SHP77 (cell line): ENCODE results near the gene STOML2.
A peak's percentile ranks its signal among the peaks of the same experiment; 100 is the strongest.

Experiments
- DNase-seq, 2 experiments: peaks; one replicate each; lab custom pipeline; 2025; lab: John Stamatoyannopoulos, UW

Gene STOML2

DNA sequence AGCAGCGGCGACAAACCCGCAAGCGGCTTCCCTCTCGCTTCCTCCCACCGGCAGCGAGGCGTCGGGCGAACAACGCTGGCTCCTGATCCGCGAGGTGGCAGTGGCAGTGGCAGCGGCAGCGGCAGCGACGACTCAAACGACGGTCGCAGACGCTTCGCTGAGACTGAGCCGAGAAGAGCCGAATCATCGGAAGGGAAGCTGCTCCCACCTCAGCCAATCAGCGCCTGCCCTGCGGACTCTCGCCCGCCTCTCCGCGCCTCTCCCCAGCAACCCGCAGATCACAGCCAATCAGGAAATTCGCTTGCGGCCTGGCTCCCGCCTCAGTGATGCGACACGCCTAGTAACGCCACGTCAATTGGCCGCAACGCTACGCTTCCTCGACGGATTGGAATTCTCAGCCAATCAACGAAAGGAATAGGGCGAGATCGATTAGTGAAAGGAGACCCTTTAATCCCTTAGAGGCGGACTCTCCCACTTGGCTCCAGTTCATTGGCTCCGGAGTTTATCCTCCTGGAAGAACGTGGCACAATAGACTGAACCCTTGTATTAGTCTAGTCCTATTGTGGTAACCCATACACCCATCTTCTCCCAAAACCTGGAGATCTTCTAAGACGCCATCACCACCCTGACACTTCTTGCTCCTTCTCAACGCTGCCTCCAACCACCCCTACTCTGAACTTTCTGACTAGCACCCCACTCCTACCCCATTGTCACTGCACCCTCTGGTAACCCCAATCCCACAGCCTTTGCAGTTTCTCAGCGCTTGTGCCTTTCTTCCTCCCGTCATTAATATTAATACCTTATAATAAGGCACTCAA, 30.3 kb downstream of the STOML2 start, which contains the start of gene VCP:
VCP (minus strand) TSS at position 165 of the 818 bp plus-strand sequence. CDS start 272 bp downstream, outside the sequence.
- peak; percentile 90 to 94 for DNase-seq

DNA sequence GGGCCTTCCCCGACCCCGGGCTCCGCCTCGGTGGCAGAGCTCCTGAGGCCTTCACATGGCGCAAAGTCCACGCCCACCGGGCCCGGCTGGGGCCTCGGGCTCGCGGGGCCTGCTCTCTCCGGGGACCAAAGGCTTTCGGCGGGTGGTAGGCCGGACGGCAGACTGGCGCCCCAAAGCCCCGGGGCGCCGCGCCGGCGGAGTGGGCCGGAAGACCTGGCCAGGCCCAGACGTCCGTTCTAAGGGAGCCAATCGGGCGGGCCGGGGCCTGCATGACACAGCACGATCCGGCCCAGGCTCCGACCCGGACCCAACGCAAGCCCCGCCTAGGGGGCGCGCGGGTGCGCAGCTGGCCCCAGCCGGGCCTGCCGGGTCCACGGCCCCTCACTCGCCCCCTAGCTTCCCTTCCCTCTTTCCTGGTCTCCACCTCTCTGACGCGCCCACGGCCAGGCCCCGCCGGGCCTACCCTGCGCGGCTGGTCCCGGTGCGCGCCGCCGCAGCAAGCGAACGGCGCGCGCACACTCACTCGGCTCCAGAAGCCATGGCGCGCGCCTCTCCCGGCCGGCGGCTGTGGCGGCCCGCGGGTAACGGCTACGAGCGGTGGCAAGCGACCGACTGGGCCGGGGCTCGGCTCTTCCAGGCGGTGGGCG, 31.0 kb downstream of the STOML2 start:
- peak; percentile 41 to 44 for DNase-seq

DNA sequence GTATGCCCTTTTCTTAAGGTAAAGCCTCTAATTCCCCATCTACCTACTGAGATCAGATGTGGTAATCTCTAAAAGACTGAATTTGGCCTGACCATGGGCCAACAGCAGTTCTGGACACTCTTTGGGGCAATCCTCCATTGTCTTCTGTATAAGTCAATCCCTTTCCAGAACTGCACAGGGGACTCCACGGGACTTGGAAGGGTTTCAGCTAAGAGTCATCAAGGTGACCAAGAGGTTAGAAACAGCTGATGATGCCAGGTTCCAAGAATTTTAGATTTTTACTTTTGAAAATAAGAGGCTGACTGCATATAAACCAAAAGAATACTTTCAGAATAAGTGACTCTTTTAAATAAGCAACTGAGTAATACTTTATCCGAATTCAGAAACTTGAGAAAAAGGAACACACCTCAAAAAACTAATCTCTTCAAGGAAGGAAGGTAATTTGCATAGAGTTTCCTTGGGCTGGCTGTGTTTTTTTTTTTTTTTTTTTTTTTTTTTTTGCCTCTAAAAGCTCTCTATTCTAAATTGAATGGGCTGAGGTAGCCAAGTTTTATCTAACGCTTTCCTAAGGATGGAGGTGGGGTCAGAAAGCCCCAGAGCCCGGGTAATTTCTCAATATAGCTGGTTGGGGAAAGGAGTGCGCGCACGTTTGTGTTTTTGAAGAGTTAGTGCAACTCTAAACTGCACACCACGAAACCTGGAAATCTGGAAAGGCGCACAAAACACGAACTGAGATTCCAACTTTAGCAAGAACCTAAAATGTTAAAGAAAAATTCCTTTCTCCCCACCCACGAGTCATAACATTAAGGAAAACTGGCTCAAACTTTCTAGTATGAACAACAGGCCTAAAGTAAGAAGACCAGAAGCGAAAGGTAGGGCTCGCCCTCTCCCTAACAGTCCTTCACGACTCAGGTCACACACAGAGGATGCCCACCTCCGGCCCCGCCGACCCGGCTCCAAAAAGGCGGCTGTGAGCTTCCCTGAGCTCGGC, 31.8 kb downstream of the STOML2 start:
- DNase-seq: no peak

DNA sequence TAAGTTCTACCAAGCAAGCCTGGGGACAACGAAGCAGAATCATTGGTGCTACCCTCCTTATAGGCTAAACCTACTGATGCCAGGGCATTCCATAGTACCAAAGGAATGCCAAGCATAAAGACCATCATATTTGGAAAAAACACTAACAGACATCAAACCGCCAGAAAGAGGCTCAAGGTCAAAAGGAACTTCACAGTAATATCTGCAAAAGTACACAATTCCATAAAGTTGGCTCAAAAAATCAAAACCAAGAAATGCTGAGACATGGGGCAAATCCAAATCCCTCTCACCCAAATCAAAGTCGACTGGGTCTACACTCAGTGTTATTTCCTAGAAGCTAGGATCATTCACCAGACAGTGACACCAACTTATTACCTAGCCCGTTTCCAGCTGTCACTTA, 33.9 kb downstream of the STOML2 start:
- DNase-seq: no peak

DNA sequence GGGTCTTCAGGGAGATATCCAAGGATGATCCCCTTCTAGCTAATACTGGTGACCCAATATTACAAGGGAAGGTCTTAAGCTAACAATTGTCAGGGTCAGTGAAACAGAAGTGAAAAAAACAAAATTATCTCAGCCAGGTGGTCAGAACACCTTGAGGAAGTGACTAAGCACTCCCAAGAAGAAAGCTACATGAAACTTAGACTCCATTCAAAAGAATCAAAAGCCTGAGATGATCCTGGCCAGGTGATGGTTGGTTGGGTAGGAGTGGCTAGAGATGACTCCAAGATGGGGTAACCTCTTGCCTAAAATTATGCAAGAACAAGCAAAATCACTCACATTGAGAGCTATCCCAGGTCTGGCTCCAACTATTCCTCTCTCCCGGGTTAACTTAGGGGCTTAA, 35.9 kb downstream of the STOML2 start:
- DNase-seq: no peak

DNA sequence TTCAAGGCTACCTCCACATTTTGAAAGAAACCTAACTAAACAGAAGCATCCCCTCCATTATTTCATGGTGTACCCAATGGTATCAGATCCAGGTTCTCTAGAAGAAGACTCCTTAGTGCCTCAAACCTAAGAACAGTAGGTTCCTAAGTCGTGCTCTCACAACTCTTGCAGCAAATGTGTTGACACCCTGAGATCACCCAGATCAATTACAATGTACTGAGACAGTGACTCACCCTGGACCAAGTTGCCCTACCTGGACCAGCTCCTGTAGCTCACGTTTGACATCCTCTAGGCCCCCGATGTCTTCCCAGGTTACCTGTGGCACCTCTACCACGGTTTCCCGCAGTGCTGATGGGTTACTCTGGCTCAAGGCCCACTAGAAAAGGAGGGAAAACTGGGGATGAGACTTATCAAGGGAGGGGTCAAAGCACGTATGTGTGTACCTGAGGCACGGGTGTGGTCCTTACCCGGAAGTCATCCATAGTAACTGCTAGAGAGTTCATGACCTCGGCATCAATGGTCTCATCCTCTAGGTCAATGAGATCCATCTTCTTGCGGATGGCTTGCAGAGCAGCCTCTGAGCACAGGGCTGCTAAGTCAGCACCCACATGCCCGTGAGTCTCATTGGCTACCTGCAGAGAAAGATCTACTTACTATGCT, 42.3 kb downstream of the STOML2 start:
- no peak for DNase-seq

DNA sequence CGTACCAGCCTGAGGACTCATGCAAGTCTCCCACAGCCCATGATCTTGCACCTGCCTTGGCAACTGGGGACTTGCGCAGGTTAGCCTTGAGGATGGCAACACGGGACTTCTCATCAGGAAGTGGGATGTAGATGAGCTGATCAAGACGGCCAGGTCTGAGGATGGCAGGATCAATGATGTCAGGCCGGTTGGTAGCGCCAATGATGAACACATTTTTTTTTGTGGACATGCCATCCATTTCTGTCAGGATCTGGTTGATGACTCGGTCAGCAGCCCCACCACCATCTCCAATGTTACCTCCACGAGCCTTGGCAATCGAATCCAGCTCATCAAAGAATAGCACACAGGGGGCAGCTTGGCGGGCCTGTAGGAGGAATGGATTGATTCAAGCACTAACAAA, 43.5 kb downstream of the STOML2 start:
- no peak for DNase-seq

DNA sequence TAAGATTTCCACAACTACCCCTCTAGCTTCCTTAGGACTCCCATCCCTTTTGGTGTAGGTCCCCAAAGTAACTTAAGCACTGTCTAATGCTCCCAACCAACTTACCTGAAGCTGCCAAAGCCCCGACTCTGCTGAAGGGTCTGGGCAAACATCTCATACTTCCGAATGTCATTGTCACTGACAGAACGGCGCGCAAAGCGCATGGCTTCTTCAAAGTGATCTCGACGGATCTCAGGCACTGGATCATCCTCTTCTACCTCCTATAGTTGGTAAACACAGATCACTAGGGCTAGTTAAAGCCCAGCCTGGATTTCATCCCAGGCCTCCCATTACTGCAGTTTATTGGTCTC, 45.7 kb downstream of the STOML2 start:
- no peak for DNase-seq

DNA sequence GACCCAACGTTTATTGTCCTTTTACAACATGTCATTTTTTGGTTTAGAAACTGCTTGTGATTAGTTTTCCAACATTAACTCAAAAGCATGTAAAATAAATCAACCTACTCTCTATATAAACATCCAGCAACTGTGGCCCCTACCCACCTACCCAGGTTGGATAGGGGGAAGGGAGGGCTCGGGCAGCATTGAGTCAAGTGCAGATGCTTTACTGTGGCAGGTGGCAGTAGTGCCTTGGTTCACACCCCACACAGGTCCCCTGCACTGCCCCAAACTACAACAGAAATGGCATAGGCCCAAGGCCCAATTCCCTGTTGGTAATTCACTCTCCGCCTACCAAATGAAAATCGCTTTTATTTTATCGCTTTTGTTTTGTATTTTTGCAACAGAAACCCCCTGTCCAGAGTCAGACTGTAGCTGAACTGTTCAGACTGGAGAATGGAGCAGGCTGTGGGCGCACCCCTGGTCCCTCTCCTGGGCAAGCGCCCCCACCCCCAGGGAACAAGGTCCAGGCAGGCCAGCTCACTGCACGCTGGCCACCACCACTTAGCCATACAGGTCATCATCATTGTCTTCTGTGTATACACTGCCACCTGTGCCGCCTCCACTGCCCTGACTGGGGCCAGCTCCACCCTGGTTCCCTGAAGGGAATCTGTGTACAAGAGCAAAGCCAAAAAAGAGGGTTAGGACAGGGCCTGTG, 46.2 kb downstream of the STOML2 start:
- DNase-seq: no peak

DNA sequence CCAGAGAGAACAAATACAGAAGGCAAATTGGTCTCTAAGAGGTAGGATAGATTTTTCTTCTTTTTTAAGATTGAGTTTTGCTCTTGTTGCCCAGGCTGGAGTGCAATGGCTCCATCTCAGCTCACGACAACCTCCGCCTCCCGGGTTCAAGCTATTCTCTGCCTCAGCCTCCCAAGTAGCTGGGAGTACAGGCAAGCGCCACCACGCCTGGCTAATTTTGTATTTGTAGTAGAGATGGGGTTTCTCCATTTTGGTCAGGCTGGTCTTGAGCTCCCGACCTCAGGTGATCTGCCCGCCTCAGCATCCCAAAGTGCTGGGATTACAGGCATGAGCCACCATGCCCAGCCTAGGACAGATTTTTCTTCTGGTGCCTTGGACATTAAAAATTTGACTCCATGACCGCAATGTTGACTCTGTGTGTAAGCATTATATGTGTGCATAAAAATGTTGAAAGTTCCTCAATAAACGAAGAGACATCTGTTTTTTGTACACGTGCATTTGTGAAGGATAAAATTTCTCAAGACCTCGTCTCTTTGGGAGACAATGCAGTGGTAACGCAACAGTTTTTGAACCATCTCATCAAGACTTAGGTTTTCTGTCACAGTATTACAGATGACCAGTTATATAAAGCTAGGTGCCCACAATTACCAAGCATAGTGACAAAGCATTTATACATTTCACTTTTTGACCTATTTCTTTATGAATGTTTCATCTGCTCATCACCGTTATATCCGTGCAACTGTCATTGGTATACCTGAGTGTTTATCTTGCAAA, 47.9 kb downstream of the STOML2 start:
- no peak for DNase-seq

DNA sequence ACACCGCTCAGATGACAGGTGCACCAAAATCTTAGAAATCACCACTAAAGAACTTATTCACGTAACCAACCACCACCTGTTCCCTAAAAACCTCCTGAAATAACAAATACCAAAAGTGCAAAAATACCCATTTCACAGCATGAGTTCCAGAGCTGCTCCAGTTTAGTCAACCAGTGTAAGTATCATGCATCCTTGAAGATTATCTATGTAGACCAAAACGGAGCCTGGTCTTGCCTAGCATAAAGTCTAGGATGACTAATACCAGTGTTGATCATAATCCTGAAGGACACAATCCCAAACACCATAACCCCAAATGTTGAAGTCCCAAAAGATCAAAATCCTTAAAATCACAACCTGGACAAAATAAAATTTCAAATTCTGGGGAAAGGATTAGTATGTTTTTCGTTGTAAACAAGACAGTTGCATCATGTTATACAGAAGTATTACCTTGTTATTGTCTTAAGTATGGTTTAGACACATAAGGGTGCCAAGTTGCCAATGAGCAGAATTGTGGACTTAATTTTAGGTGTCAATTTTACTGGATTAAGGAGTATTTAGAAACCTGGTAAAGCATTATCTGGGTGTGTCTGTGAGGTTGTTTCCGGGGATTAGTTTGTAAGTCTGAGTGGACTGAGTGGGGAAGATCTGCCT, 48.6 kb downstream of the STOML2 start:
- no peak for DNase-seq

DNA sequence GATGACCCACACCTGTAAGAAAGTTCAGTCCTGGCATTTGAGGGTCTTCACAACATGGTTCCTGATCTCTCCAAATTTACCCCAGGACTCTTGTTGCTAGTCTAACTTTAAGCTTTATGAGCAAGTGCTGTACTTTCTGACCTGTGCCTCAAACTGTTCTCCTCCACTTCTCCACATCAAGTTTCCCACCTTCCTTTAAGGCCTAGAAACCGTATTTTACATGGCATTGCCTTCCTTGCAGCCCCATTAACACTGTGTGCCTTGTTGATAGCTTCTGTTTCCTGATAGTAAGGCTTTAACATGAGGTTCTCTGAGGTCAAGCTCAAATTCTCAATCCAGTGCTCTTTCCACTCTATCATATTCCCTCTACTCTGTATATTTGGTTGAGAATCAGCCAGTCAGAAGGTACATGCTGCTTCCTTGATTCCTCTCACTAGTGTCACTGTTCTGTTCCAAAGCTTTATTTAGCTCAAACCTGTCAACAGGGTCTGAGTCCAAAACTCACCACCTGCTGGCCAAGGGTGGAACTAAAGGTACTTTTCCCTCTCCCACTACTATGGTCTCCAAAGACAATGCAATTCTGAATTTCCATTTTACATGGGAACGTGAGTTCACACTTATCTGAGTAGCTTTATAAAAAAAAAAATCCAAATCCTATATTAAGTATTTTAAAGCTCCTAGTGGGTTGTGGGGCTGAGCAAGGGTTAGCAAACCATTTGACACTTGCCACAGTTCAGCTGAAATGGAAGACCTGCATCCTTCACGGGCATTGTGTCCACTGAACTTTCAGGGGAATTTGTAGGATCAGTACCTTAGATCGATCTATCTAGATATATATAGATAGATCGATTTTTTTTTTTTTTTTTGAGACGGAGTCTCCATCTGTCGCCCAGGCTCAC, 51.6 kb downstream of the STOML2 start:
- peak in 1 of 2 experiments; percentile 18 for DNase-seq
